ENCODE measurements around the gene NEIL3.

Gene NEIL3

DNA sequence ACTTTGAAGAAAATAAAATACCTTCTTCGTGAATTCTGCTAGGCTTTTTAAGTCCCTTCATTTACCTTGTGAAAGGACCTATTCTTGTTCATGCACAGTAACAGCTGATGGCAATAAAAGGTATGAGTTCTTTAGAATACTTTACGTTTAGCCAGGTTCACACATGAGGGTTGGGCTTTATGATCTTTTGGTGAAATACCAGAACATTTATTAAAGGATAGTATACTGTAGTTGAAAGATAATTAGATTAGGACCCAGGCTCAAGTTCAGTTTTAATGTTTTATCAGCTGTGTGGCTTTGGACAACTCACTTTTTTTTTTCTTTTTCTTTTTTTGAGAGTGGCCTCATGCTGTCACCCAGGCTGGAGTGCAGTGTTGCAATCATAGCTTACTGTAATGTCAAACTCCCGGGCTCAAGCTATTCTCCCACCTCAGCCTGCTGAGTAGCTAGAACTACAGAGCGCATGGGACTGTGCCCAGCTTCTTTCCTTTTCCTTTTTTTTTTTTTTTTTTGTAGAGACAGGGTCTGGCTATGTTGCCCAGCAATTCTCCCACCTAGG is 28.2 kb upstream of the NEIL3 start:
- Histone ChIP-seq H3F3A (ENCODE audit: insufficient read depth, low read length) (no peaks in the 10 kb centered on the region), H3K9me2 (replicated peaks; ENCODE audit: insufficient read depth, low read length) (no peaks in the 10 kb centered on the region), H3K9me3 (replicated peaks; ENCODE audit: insufficient read depth, low read length) (no peaks in the 10 kb centered on the region), H3K36me3 (replicated peaks; ENCODE audit: insufficient read depth, low read length) (no peaks in the 10 kb centered on the region), H4K20me1 (ENCODE audit: insufficient read depth, low read length) (no peaks in the 10 kb centered on the region), H3K79me2 (ENCODE audit: low read length) (no peaks in the 10 kb centered on the region), H3K27me3 (replicated peaks; ENCODE audit: insufficient read depth, low read length) (no peaks in the 10 kb centered on the region), H3K9ac (ENCODE audit: low read length) (no peak overlapping the region), H3K4me2 (ENCODE audit: low read depth, low read length) (no peak overlapping the region), H3K4me3 (ENCODE audit: low read length) (no peak overlapping the region), H3K4me1 (ENCODE audit: low read length) (no peaks in the 10 kb centered on the region), H2AFZ (ENCODE audit: low read length) (no peak overlapping the region), H3K27ac (ENCODE audit: low read length) (no peak overlapping the region)
- DNase-seq, result no peak
- TF ChIP-seq, protein P1, sequence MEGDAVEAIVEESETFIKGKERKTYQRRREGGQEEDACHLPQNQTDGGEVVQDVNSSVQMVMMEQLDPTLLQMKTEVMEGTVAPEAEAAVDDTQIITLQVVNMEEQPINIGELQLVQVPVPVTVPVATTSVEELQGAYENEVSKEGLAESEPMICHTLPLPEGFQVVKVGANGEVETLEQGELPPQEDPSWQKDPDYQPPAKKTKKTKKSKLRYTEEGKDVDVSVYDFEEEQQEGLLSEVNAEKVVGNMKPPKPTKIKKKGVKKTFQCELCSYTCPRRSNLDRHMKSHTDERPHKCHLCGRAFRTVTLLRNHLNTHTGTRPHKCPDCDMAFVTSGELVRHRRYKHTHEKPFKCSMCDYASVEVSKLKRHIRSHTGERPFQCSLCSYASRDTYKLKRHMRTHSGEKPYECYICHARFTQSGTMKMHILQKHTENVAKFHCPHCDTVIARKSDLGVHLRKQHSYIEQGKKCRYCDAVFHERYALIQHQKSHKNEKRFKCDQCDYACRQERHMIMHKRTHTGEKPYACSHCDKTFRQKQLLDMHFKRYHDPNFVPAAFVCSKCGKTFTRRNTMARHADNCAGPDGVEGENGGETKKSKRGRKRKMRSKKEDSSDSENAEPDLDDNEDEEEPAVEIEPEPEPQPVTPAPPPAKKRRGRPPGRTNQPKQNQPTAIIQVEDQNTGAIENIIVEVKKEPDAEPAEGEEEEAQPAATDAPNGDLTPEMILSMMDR (IDR thresholded peaks at IDR 0.05; ENCODE audit: low read length), result no peak
- no peak for TF ChIP-seq EZH2 (optimal IDR thresholded peaks at IDR 0.05; ENCODE audit: low read depth, low read length)
- TF ChIP-seq EZH2phosphoT487 (IDR thresholded peaks at IDR 0.05; ENCODE audit: low read length), result no peak

DNA sequence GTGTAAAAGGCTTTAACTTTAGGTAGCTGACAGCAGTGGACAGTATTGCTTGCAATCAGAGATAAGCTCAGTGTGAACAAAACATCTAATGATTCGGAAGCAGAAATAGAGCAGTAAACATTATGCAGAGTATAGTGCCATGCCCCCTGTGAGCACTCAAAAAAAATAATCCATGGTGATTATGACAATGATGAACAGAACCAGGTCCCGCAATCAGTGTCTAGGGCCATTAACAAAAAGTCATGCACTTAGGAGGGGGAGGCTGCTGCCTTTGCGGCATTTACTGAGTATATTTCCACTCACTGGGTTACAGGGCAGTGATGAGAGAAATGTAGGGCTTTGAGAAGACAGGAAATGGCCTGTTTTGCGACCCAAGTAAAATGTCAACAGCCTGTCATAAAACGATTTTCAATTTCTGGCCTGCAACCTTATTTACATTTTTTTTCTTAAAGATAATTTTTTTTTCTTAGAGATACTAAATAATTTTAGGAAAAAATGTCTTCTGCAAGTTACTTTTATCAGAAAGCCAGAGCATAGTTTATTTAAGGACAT is 27.3 kb upstream of the NEIL3 start:
- DNase-seq, result no peak
- no peaks in the 10 kb centered on the region for H3K79me2 ChIP-seq (ENCODE audit: low read length)
- no peak overlapping the region for H2AFZ ChIP-seq (ENCODE audit: low read length)
- H3K9ac ChIP-seq (ENCODE audit: low read length), result no peak overlapping the region
- no peak overlapping the region for H3K4me3 ChIP-seq (ENCODE audit: low read length)
- no peaks in the 10 kb centered on the region for H3K4me1 ChIP-seq (ENCODE audit: low read length)
- H3F3A ChIP-seq (ENCODE audit: insufficient read depth, low read length), result no peaks in the 10 kb centered on the region
- H3K27ac ChIP-seq (ENCODE audit: low read length), result no peak overlapping the region
- H3K9me2 ChIP-seq (replicated peaks; ENCODE audit: insufficient read depth, low read length), result no peaks in the 10 kb centered on the region
- no peak overlapping the region for H3K4me2 ChIP-seq (ENCODE audit: low read depth, low read length)
- TF ChIP-seq, protein P1 (IDR thresholded peaks at IDR 0.05; ENCODE audit: low read length), result no peak
- TF ChIP-seq EZH2phosphoT487 (IDR thresholded peaks at IDR 0.05; ENCODE audit: low read length), result no peak
- no peaks in the 10 kb centered on the region for H3K27me3 ChIP-seq (replicated peaks; ENCODE audit: insufficient read depth, low read length)
- H3K36me3 ChIP-seq (replicated peaks; ENCODE audit: insufficient read depth, low read length), result no peaks in the 10 kb centered on the region
- H3K9me3 ChIP-seq (replicated peaks; ENCODE audit: insufficient read depth, low read length), result no peaks in the 10 kb centered on the region
- H4K20me1 ChIP-seq (ENCODE audit: insufficient read depth, low read length), result no peaks in the 10 kb centered on the region

DNA sequence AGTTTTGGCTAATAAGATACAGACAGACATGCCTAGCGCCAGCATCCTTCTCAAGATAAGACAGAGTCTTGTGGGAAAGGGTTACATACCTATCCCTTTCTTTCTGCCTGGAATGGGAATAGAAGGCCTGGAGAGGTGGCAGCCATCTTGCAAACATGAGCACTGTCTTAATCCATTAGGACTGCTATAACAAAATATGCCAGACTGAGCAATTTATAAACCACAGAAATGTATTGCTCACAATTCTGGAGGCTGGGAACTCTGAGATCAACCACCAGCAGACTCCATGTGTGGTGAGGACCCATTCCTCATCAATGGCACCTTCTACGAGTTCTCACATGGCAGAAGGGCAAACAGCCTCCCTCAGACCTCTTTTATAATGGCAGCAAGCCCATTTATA is 26.5 kb upstream of the NEIL3 start:
- H3K4me3 ChIP-seq (ENCODE audit: low read length), result no peak overlapping the region
- no peak overlapping the region for H3K9ac ChIP-seq (ENCODE audit: low read length)
- TF ChIP-seq, protein P1 (IDR thresholded peaks at IDR 0.05; ENCODE audit: low read length), result no peak
- no peak for TF ChIP-seq EZH2phosphoT487 (IDR thresholded peaks at IDR 0.05; ENCODE audit: low read length)
- no peak for TF ChIP-seq EZH2 (optimal IDR thresholded peaks at IDR 0.05; ENCODE audit: low read depth, low read length)
- H3K9me2 ChIP-seq (replicated peaks; ENCODE audit: insufficient read depth, low read length), result no peaks in the 10 kb centered on the region
- no peak overlapping the region for H3K4me2 ChIP-seq (ENCODE audit: low read depth, low read length)
- H3F3A ChIP-seq (ENCODE audit: insufficient read depth, low read length), result no peaks in the 10 kb centered on the region
- DNase-seq, result no peak
- no peak overlapping the region for H3K27ac ChIP-seq (ENCODE audit: low read length)
- H4K20me1 ChIP-seq (ENCODE audit: insufficient read depth, low read length), result no peaks in the 10 kb centered on the region
- no peaks in the 10 kb centered on the region for H3K4me1 ChIP-seq (ENCODE audit: low read length)
- no peaks in the 10 kb centered on the region for H3K27me3 ChIP-seq (replicated peaks; ENCODE audit: insufficient read depth, low read length)
- H3K79me2 ChIP-seq (ENCODE audit: low read length), result no peaks in the 10 kb centered on the region
- no peaks in the 10 kb centered on the region for H3K36me3 ChIP-seq (replicated peaks; ENCODE audit: insufficient read depth, low read length)
- H2AFZ ChIP-seq (ENCODE audit: low read length), result no peak overlapping the region
- no peaks in the 10 kb centered on the region for H3K9me3 ChIP-seq (replicated peaks; ENCODE audit: insufficient read depth, low read length)

Data from MM.1S (cell line).